GM18870 (cell line): ENCODE data around the gene TUBGCP4.

Experiments used
- ATAC-seq: cut with Tn5 transposase; IDR thresholded peaks from one replicate; pipeline ENCODE4 v1.9.1; 2021; ENCODE audit warnings: moderate library complexity; ENCODE audit not compliant: unreplicated experiment

Gene TUBGCP4

GRCh38 chr15:43403616-43404015 lies 32.7 kb downstream of the TUBGCP4 start:
- no peak for ATAC-seq

GRCh38 chr15:43404130-43404529 lies 33.2 kb downstream of the TUBGCP4 start:
- no peak for ATAC-seq

- no peak for ATAC-seq
These were observed 35.3 kb downstream of the TUBGCP4 start for GRCh38 chr15:43406189-43406588.

- ATAC-seq, result no peak
These were observed 35.9 kb downstream of the TUBGCP4 start for GRCh38 chr15:43406808-43407207.

- no peak for ATAC-seq
These were observed 37.9 kb downstream of the TUBGCP4 start for GRCh38 chr15:43408789-43409188.

- ATAC-seq, result no peak
These were observed 39.8 kb downstream of the TUBGCP4 start for GRCh38 chr15:43410572-43411214.

GRCh38 chr15:43412096-43412495 lies 41.2 kb downstream of the TUBGCP4 start:
- no peak for ATAC-seq

GRCh38 chr15:43414196-43414595 lies 43.3 kb downstream of the TUBGCP4 start:
- no peak for ATAC-seq

GRCh38 chr15:43420435-43420834 lies 49.5 kb downstream of the TUBGCP4 start:
- ATAC-seq, result no peak

GRCh38 chr15:43420876-43421275 lies 50.0 kb downstream of the TUBGCP4 start:
- no peak for ATAC-seq

- no peak for ATAC-seq
These were observed 52.9 kb downstream of the TUBGCP4 start for GRCh38 chr15:43423793-43424192.

- no peak for ATAC-seq
These were observed 58.8 kb downstream of the TUBGCP4 start for GRCh38 chr15:43429687-43430086.

- no peak for ATAC-seq
These were observed 62.3 kb downstream of the TUBGCP4 start for GRCh38 chr15:43433165-43433564.

GRCh38 chr15:43433661-43434303 lies 62.9 kb downstream of the TUBGCP4 start:
- no peak for ATAC-seq

GRCh38 chr15:43434446-43434845 lies 63.5 kb downstream of the TUBGCP4 start:
- no peak for ATAC-seq

- ATAC-seq, result no peak
These were observed 65.5 kb downstream of the TUBGCP4 start for GRCh38 chr15:43436395-43436794.

- ATAC-seq, result no peak
These were observed 68.4 kb downstream of the TUBGCP4 start for GRCh38 chr15:43439268-43439667.

GRCh38 chr15:43440721-43441281 lies 69.9 kb downstream of the TUBGCP4 start:
- ATAC-seq, result peak; percentile 59

GRCh38 chr15:43441316-43441715 lies 70.4 kb downstream of the TUBGCP4 start:
- ATAC-seq, result no peak

- no peak for ATAC-seq
These were observed 75.4 kb downstream of the TUBGCP4 start for GRCh38 chr15:43446344-43446743.

- ATAC-seq, result no peak
These were observed 79.1 kb downstream of the TUBGCP4 start for GRCh38 chr15:43449981-43450380.
